OCI-LY1 (cell line): Measurements from ENCODE around the gene ANKRD52.

Experiments used
- H2AFZ ChIP-seq: fragments of 200-600 bp; sonication (generic), shearing (Covaris generic); 2 replicates; pipeline ENCODE4 v1.6.0; 2014; ENCODE audit warnings: antibody characterized with exemption, mild to moderate bottlenecking, low read length
- H3F3A ChIP-seq: fragments of 200-600 bp; sonication (generic), shearing (Covaris generic); 2 replicates; pipeline ENCODE4 v1.6.0; 2014; ENCODE audit warnings: mild to moderate bottlenecking, antibody characterized with exemption, low read length, moderate library complexity; ENCODE audit not compliant: insufficient read depth
- H3K27ac ChIP-seq: fragments of 200-600 bp; sonication (generic); 2 replicates; pipeline ENCODE4 v1.5.1; 2014; ENCODE audit warnings: low read length, mixed run types, mild to moderate bottlenecking, low read depth; ENCODE audit not compliant: poor library complexity, severe bottlenecking
- H3K27me3 ChIP-seq: fragments of 200-600 bp; sonication (generic); 2 replicates; pipeline ENCODE4 v1.6.0; 2014; ENCODE audit warnings: antibody characterized with exemption, mild to moderate bottlenecking, low read length, moderate library complexity; ENCODE audit not compliant: insufficient read depth
- H3K36me3 ChIP-seq: fragments of 200-600 bp; sonication (generic); 2 replicates; pipeline ENCODE4 v1.6.1; 2014; ENCODE audit warnings: mild to moderate bottlenecking, antibody characterized with exemption, low read length, moderate library complexity, mixed read lengths; ENCODE audit not compliant: insufficient read depth
- H3K4me1 ChIP-seq: fragments of 200-600 bp; sonication (generic); 2 replicates; pipeline ENCODE4 v1.5.1; 2014; ENCODE audit warnings: mild to moderate bottlenecking, low read length, moderate library complexity; ENCODE audit not compliant: insufficient read depth, severe bottlenecking
- H3K4me2 ChIP-seq: fragments of 200-600 bp; sonication (generic), shearing (Covaris generic); 2 replicates; pipeline ENCODE4 v1.6.1; 2014; ENCODE audit warnings: low read length
- H3K4me3 ChIP-seq: fragments of 200-600 bp; sonication (generic); 2 replicates; pipeline ENCODE4 v1.5.1; 2014; ENCODE audit warnings: low read length, low read depth, mild to moderate bottlenecking, mixed read lengths; ENCODE audit not compliant: poor library complexity, severe bottlenecking
- H3K79me2 ChIP-seq: fragments of 200-600 bp; shearing (Covaris generic); 2 replicates; pipeline ENCODE4 v1.6.1; 2016; ENCODE audit warnings: mixed run types, low read length, mixed read lengths; ENCODE audit not compliant: insufficient read depth
- H3K9ac ChIP-seq: fragments of 200-600 bp; sonication (generic), shearing (Covaris generic); 2 replicates; pipeline ENCODE4 v1.6.1; 2014; ENCODE audit warnings: mild to moderate bottlenecking, low read length, mixed read lengths
- H3K9me2 ChIP-seq: fragments of 200-600 bp; sonication (generic), shearing (Covaris generic); 2 replicates; pipeline ENCODE4 v1.6.1; 2014; ENCODE audit warnings: low read depth, mild to moderate bottlenecking, low read length, mixed read lengths
- H3K9me3 ChIP-seq: fragments of 200-600 bp; shearing (Covaris generic); 2 replicates; pipeline ENCODE4 v1.6.1; 2014; ENCODE audit warnings: low read length, mixed read lengths
- H4K20me1 ChIP-seq: fragments of 200-600 bp; sonication (generic), shearing (Covaris generic); 2 replicates; pipeline ENCODE4 v1.6.0; 2016; ENCODE audit warnings: mild to moderate bottlenecking, low read length; ENCODE audit not compliant: insufficient read depth
- EZH2 ChIP-seq: fragments of 200-600 bp; sonication (generic), shearing (Covaris generic); IDR thresholded peaks from 2 replicates; pipeline ENCODE4 v1.8.0; 2017; ENCODE audit warnings: borderline replicate concordance, mixed run types, mild to moderate bottlenecking, antibody characterized with exemption, low read length, moderate library complexity, mixed read lengths
- TF ChIP-seq, protein P1 (sequence below): fragments of 200-600 bp; sonication (generic), shearing (Covaris generic); IDR thresholded peaks from 2 replicates; pipeline ENCODE4 v1.5.1; 2017; ENCODE audit warnings: mild to moderate bottlenecking, antibody characterized with exemption, low read length, moderate library complexity, mixed read lengths

ANKRD52 gene

GRCh38 chr12:56282579-56282978 lies 24.4 kb upstream of the ANKRD52 start:
- Histone ChIP-seq H4K20me1 (no peaks in the 10 kb centered on the region), H3K9me3 (no peaks in the 10 kb centered on the region), H3F3A (no peaks in the 10 kb centered on the region), H3K79me2 (no peaks in the 10 kb centered on the region), H3K4me2 (no peak overlapping the region), H3K27me3 (no peaks in the 10 kb centered on the region), H2AFZ (no peak overlapping the region), H3K36me3 (peaks cover 90% of the 10 kb centered on the region), H3K9ac (no peak overlapping the region), H3K27ac (no peak overlapping the region), H3K9me2 (no peaks in the 10 kb centered on the region), H3K4me3 (no peak overlapping the region), H3K4me1 (no peaks in the 10 kb centered on the region)
- TF ChIP-seq, protein P1, sequence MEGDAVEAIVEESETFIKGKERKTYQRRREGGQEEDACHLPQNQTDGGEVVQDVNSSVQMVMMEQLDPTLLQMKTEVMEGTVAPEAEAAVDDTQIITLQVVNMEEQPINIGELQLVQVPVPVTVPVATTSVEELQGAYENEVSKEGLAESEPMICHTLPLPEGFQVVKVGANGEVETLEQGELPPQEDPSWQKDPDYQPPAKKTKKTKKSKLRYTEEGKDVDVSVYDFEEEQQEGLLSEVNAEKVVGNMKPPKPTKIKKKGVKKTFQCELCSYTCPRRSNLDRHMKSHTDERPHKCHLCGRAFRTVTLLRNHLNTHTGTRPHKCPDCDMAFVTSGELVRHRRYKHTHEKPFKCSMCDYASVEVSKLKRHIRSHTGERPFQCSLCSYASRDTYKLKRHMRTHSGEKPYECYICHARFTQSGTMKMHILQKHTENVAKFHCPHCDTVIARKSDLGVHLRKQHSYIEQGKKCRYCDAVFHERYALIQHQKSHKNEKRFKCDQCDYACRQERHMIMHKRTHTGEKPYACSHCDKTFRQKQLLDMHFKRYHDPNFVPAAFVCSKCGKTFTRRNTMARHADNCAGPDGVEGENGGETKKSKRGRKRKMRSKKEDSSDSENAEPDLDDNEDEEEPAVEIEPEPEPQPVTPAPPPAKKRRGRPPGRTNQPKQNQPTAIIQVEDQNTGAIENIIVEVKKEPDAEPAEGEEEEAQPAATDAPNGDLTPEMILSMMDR, result no peak
- TF ChIP-seq EZH2, result no peak

- H2AFZ ChIP-seq, result no peak overlapping the region
- no peak overlapping the region for H3K9ac ChIP-seq
- no peak overlapping the region for H3K4me2 ChIP-seq
- peaks cover 91% of the 10 kb centered on the region for H3K36me3 ChIP-seq
- H3K9me2 ChIP-seq, result no peaks in the 10 kb centered on the region
- H3K4me1 ChIP-seq, result no peaks in the 10 kb centered on the region
- no peak for TF ChIP-seq EZH2
- TF ChIP-seq, protein P1, result no peak
- H3F3A ChIP-seq, result no peaks in the 10 kb centered on the region
- no peaks in the 10 kb centered on the region for H3K27me3 ChIP-seq
- no peaks in the 10 kb centered on the region for H3K9me3 ChIP-seq
- H4K20me1 ChIP-seq, result no peaks in the 10 kb centered on the region
- H3K4me3 ChIP-seq, result no peak overlapping the region
- H3K79me2 ChIP-seq, result no peaks in the 10 kb centered on the region
- no peak overlapping the region for H3K27ac ChIP-seq
Measured at GRCh38 chr12:56282030-56282429, 23.8 kb upstream of the ANKRD52 start.

- Histone ChIP-seq H3K27ac (no peak overlapping the region), H3K4me1 (no peaks in the 10 kb centered on the region), H3K36me3 (peaks cover 93% of the 10 kb centered on the region), H3F3A (no peaks in the 10 kb centered on the region), H4K20me1 (no peaks in the 10 kb centered on the region), H3K9ac (no peak overlapping the region), H2AFZ (no peak overlapping the region), H3K4me2 (no peak overlapping the region), H3K9me3 (no peaks in the 10 kb centered on the region), H3K9me2 (no peaks in the 10 kb centered on the region), H3K27me3 (no peaks in the 10 kb centered on the region), H3K4me3 (no peak overlapping the region), H3K79me2 (no peaks in the 10 kb centered on the region)
- TF ChIP-seq, protein P1, result no peak
- no peak for TF ChIP-seq EZH2
Measured at GRCh38 chr12:56280849-56281248, 22.7 kb upstream of the ANKRD52 start.
